ENCODE results near the gene TPR.

The TPR gene

DNA sequence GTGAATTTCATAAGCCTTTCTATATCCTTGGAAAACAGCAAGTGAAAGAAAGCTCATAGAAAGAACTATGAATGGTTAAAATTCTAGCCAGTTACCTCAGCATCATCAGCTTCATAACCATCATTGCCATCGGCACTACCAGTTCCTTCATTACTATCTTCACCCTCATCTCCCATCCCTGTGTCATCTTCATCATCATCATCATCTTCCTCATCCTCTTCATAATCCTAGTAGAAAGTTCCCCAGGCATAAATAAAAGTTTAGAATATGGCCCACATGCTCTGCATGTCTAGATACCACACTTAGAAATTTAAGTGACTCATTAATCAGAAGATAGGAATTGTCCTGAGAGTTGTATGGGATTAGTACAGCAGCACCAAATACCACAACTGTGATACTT is 49.0 kb downstream of the TPR start:
- Histone ChIP-seq H3K36me3 (ENCODE audit: control insufficient read depth, insufficient read depth, low read length) (peaks cover 86% of the 10 kb centered on the region), H3K27me3 (ENCODE audit: control insufficient read depth, insufficient read depth, low read length) (no peaks in the 10 kb centered on the region), H3K27ac (ENCODE audit: low read depth, low read length) (no peak overlapping the region), H3K4me1 (ENCODE audit: control insufficient read depth, insufficient read depth, low read length) (no peaks in the 10 kb centered on the region), H3K4me3 (ENCODE audit: low read depth, low read length) (no peak overlapping the region), H3K9ac (ENCODE audit: low read length) (no peak overlapping the region), H3K9me3 (ENCODE audit: control insufficient read depth, insufficient read depth, low read depth, low read length) (no peaks in the 10 kb centered on the region)

DNA sequence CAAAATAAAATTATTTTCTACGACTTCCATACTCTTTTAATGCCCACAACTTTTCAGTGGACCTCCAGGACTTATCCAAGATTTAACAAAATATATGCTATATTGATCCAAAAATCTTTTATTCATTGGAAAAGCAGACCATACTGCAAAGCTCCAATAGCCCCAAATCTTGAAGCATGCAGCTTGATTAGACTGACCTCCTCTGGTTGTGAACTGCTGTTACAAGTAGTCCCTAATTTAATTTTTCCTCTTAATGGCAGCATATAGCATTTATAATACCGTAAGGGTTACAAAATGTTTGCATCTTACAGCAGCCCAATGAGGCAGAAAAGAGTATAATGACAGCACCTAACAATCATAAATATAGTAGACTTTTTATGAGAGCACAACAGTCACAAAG is 49.8 kb downstream of the TPR start:
- H3K27me3 ChIP-seq (ENCODE audit: control insufficient read depth, insufficient read depth, low read length) = no peaks in the 10 kb centered on the region
- H3K36me3 ChIP-seq (ENCODE audit: control insufficient read depth, insufficient read depth, low read length) = peaks cover 86% of the 10 kb centered on the region
- H3K4me1 ChIP-seq (ENCODE audit: control insufficient read depth, insufficient read depth, low read length) = no peaks in the 10 kb centered on the region
- no peak overlapping the region for H3K9ac ChIP-seq (ENCODE audit: low read length)
- no peak overlapping the region for H3K27ac ChIP-seq (ENCODE audit: low read depth, low read length)
- no peaks in the 10 kb centered on the region for H3K9me3 ChIP-seq (ENCODE audit: control insufficient read depth, insufficient read depth, low read depth, low read length)
- no peak overlapping the region for H3K4me3 ChIP-seq (ENCODE audit: low read depth, low read length)

DNA sequence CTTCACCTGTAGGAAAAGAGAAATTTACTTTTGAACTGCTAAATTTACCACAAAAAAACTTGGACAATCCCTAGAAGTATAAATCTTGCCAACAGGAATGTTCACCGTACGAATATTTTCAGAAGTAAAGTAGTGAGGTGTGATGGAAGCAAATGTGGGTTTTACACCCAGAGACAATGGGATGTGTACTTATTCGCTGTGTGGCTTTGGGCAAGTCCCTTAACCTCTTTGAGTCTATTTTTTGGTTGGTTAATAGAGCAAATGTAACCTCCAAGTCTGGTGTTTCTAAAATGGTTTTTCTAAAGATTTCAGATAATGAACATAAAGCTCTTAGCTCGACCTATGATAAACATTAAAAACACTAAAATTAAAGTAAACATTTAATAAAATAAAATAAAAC is 51.2 kb downstream of the TPR start:
- H3K4me3 ChIP-seq (ENCODE audit: low read depth, low read length) = no peak overlapping the region
- H3K4me1 ChIP-seq (ENCODE audit: control insufficient read depth, insufficient read depth, low read length) = no peaks in the 10 kb centered on the region
- H3K27ac ChIP-seq (ENCODE audit: low read depth, low read length) = no peak overlapping the region
- no peaks in the 10 kb centered on the region for H3K27me3 ChIP-seq (ENCODE audit: control insufficient read depth, insufficient read depth, low read length)
- H3K9me3 ChIP-seq (ENCODE audit: control insufficient read depth, insufficient read depth, low read depth, low read length) = no peaks in the 10 kb centered on the region
- peaks cover 86% of the 10 kb centered on the region for H3K36me3 ChIP-seq (ENCODE audit: control insufficient read depth, insufficient read depth, low read length)
- no peak overlapping the region for H3K9ac ChIP-seq (ENCODE audit: low read length)

DNA sequence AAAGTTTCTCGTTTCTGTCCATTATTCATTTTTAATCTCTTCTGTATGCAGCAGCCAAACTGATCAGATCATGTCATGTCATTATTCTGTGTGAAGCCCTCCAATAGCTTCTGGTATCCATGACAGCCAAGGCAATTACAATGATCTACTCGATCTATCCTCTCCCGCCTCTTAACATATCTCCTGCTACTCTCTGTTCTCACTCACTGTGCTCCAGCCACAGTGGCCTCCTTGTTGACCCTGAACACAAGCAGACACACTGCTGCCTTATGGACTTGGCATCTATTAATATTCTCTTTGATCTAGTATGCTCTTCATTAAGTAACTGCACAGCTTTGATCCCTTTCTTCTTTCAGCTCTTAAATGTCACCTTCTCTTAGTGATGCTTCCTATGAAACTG is 59.5 kb downstream of the TPR start:
- H3K4me3 ChIP-seq (ENCODE audit: low read depth, low read length) = no peak overlapping the region
- no peaks in the 10 kb centered on the region for H3K27me3 ChIP-seq (ENCODE audit: control insufficient read depth, insufficient read depth, low read length)
- H3K27ac ChIP-seq (ENCODE audit: low read depth, low read length) = no peak overlapping the region
- no peak overlapping the region for H3K9ac ChIP-seq (ENCODE audit: low read length)
- no peaks in the 10 kb centered on the region for H3K4me1 ChIP-seq (ENCODE audit: control insufficient read depth, insufficient read depth, low read length)
- peaks cover 91% of the 10 kb centered on the region for H3K36me3 ChIP-seq (ENCODE audit: control insufficient read depth, insufficient read depth, low read length)
- no peaks in the 10 kb centered on the region for H3K9me3 ChIP-seq (ENCODE audit: control insufficient read depth, insufficient read depth, low read depth, low read length)

DNA sequence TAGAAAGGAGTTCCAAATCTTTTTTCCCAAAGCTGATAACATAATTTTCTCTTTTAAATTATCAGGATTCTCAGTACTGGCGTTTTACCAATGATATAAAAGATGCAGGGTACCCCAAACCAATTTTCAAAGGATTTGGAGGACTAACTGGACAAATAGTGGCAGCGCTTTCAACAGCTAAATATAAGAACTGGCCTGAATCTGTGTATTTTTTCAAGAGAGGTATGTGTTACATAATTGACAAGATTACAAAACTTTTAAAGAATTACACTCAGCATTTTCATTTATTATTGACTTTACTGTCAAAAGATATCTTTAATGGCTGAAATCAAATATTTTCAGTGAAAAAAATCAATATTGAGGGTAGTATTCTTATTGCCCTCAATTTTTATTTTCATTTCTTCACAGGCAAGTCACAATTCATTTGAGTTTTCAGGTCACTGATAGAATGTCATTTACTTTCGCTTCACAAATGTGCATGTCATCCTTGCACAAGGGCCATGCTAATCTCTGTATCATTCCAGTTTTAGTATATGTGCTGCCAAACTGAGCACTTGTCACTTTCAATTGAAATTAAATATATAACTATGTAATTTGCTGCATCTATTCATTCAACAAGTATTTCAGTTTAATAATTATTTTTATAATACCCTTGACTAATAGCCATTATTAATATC is 63.5 kb downstream of the TPR start:
- Histone ChIP-seq H3K4me1 (ENCODE audit: control insufficient read depth, insufficient read depth, low read length) (no peaks in the 10 kb centered on the region), H3K27ac (ENCODE audit: low read depth, low read length) (no peak overlapping the region), H3K27me3 (ENCODE audit: control insufficient read depth, insufficient read depth, low read length) (no peaks in the 10 kb centered on the region), H3K4me3 (ENCODE audit: low read depth, low read length) (no peak overlapping the region), H3K9me3 (ENCODE audit: control insufficient read depth, insufficient read depth, low read depth, low read length) (no peaks in the 10 kb centered on the region), H3K36me3 (ENCODE audit: control insufficient read depth, insufficient read depth, low read length) (peaks cover 51% of the 10 kb centered on the region), H3K9ac (ENCODE audit: low read length) (no peak overlapping the region)

DNA sequence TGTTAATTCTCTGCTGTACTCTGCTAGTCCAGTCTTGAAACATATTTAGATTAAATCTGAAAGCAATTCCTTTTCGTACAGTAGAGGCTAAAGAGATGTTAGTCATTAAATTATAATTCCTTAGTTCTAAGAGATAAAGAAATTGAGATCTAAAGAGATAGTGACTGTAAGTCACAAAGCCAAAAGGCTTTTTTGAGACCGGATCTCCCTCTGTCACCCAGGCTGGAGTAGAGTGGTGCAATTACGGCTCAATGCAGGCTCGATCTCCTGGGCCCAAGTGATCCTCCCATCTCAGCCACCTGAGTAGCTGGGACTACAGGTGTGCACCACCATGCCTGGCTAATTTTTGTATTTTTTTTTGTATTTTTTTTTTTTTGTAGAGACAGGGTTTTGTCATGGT is 64.7 kb downstream of the TPR start:
- Histone ChIP-seq H3K4me3 (ENCODE audit: low read depth, low read length) (no peak overlapping the region), H3K27ac (ENCODE audit: low read depth, low read length) (no peak overlapping the region), H3K4me1 (ENCODE audit: control insufficient read depth, insufficient read depth, low read length) (no peaks in the 10 kb centered on the region), H3K9me3 (ENCODE audit: control insufficient read depth, insufficient read depth, low read depth, low read length) (no peaks in the 10 kb centered on the region), H3K9ac (ENCODE audit: low read length) (no peak overlapping the region), H3K27me3 (ENCODE audit: control insufficient read depth, insufficient read depth, low read length) (no peaks in the 10 kb centered on the region), H3K36me3 (ENCODE audit: control insufficient read depth, insufficient read depth, low read length) (peaks cover 39% of the 10 kb centered on the region)

DNA sequence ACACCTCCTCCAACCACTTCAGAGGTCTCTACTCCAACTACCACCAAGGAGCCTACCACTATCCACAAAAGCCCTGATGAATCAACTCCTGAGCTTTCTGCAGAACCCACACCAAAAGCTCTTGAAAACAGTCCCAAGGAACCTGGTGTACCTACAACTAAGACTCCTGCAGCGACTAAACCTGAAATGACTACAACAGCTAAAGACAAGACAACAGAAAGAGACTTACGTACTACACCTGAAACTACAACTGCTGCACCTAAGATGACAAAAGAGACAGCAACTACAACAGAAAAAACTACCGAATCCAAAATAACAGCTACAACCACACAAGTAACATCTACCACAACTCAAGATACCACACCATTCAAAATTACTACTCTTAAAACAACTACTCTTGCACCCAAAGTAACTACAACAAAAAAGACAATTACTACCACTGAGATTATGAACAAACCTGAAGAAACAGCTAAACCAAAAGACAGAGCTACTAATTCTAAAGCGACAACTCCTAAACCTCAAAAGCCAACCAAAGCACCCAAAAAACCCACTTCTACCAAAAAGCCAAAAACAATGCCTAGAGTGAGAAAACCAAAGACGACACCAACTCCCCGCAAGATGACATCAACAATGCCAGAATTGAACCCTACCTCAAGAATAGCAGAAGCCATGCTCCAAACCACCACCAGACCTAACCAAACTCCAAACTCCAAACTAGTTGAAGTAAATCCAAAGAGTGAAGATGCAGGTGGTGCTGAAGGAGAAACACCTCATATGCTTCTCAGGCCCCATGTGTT is 66.6 kb downstream of the TPR start:
- Histone ChIP-seq H3K9me3 (ENCODE audit: control insufficient read depth, insufficient read depth, low read depth, low read length) (no peaks in the 10 kb centered on the region), H3K4me1 (ENCODE audit: control insufficient read depth, insufficient read depth, low read length) (no peaks in the 10 kb centered on the region), H3K4me3 (ENCODE audit: low read depth, low read length) (no peak overlapping the region), H3K27ac (ENCODE audit: low read depth, low read length) (no peak overlapping the region), H3K36me3 (ENCODE audit: control insufficient read depth, insufficient read depth, low read length) (peaks cover 21% of the 10 kb centered on the region), H3K27me3 (ENCODE audit: control insufficient read depth, insufficient read depth, low read length) (no peaks in the 10 kb centered on the region), H3K9ac (ENCODE audit: low read length) (no peak overlapping the region)

DNA sequence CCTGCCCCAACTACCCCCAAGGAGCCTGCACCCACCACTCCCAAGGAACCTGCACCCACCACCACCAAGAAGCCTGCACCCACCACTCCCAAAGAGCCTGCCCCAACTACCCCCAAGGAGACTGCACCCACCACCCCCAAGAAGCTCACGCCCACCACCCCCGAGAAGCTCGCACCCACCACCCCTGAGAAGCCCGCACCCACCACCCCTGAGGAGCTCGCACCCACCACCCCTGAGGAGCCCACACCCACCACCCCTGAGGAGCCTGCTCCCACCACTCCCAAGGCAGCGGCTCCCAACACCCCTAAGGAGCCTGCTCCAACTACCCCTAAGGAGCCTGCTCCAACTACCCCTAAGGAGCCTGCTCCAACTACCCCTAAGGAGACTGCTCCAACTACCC is 67.6 kb downstream of the TPR start:
- H3K9me3 ChIP-seq (ENCODE audit: control insufficient read depth, insufficient read depth, low read depth, low read length) = no peaks in the 10 kb centered on the region
- H3K27me3 ChIP-seq (ENCODE audit: control insufficient read depth, insufficient read depth, low read length) = no peaks in the 10 kb centered on the region
- no peak overlapping the region for H3K4me3 ChIP-seq (ENCODE audit: low read depth, low read length)
- peaks cover 11% of the 10 kb centered on the region for H3K36me3 ChIP-seq (ENCODE audit: control insufficient read depth, insufficient read depth, low read length)
- no peak overlapping the region for H3K27ac ChIP-seq (ENCODE audit: low read depth, low read length)
- no peak overlapping the region for H3K9ac ChIP-seq (ENCODE audit: low read length)
- H3K4me1 ChIP-seq (ENCODE audit: control insufficient read depth, insufficient read depth, low read length) = no peaks in the 10 kb centered on the region

DNA sequence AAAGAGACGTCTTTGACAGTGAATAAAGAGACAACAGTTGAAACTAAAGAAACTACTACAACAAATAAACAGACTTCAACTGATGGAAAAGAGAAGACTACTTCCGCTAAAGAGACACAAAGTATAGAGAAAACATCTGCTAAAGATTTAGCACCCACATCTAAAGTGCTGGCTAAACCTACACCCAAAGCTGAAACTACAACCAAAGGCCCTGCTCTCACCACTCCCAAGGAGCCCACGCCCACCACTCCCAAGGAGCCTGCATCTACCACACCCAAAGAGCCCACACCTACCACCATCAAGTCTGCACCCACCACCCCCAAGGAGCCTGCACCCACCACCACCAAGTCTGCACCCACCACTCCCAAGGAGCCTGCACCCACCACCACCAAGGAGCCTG is 68.5 kb downstream of the TPR start:
- H3K27ac ChIP-seq (ENCODE audit: low read depth, low read length) = no peak overlapping the region
- no peaks in the 10 kb centered on the region for H3K4me1 ChIP-seq (ENCODE audit: control insufficient read depth, insufficient read depth, low read length)
- no peak overlapping the region for H3K9ac ChIP-seq (ENCODE audit: low read length)
- no peaks in the 10 kb centered on the region for H3K9me3 ChIP-seq (ENCODE audit: control insufficient read depth, insufficient read depth, low read depth, low read length)
- H3K27me3 ChIP-seq (ENCODE audit: control insufficient read depth, insufficient read depth, low read length) = no peaks in the 10 kb centered on the region
- no peak overlapping the region for H3K4me3 ChIP-seq (ENCODE audit: low read depth, low read length)
- peaks cover 2% of the 10 kb centered on the region for H3K36me3 ChIP-seq (ENCODE audit: control insufficient read depth, insufficient read depth, low read length)

DNA sequence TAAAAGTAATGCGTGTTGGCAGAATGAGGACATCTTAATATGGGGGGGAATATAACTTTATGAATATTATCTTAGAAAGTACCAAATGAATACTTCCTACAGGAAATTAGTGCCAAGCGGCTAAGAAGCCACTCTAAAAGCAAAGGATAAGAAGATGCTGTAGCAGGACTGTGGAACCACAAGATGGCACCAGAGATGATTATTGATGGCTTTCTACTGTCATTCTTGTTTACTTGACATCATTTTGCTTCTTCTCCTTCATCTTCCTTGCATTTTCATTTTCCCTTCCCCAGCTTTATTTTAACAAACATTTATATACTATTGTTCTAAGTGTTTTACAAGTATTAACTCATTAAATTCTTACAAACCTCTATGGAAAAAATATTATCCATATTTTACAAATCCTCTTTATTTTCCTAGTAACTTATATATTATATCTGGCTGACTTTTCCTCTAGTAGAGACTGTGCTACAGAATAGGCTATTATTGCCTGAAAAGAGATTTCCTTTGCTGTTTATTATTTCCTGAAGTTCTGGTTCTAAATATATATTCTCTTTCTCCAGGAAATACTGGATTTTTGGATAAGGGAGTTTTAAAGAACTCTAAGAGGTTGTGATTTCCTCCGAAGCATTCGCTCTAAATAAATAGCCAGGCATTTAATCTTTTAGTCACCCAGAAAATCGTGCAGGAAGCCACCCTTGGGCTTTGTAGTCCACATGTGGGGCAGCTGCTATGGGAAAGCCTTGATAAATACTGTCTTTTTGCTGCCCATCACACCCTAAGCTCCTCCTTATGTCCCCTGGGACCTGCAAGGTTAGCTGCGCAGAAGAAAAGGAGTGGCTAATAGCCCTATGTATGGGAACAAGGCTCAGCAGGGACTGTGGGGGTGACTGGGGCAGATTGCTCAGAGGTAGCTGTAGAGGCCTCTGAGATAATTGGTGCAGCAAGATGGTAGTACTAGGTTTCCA is 69.8 kb downstream of the TPR start:
- Histone ChIP-seq H3K36me3 (ENCODE audit: control insufficient read depth, insufficient read depth, low read length) (no peaks in the 10 kb centered on the region), H3K9ac (ENCODE audit: low read length) (no peak overlapping the region), H3K27me3 (ENCODE audit: control insufficient read depth, insufficient read depth, low read length) (no peaks in the 10 kb centered on the region), H3K27ac (ENCODE audit: low read depth, low read length) (no peak overlapping the region), H3K4me1 (ENCODE audit: control insufficient read depth, insufficient read depth, low read length) (no peaks in the 10 kb centered on the region), H3K4me3 (ENCODE audit: low read depth, low read length) (no peak overlapping the region), H3K9me3 (ENCODE audit: control insufficient read depth, insufficient read depth, low read depth, low read length) (no peaks in the 10 kb centered on the region)

DNA sequence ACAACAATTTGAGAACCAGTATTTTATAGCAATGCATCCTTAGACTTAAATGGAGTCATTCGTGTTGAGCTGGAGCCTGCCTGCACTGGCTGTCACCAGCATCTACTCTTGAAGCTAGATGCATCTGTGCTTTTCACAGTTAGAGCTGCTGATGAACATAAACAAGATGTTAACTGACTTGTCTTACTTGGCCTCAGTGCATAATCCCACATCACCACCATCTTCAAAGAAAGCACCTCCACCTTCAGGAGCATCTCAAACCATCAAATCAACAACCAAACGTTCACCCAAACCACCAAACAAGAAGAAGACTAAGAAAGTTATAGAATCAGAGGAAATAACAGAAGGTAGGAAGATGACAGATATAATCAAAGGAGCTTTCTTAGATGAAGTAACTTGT is 71.1 kb downstream of the TPR start:
- Histone ChIP-seq H3K27me3 (ENCODE audit: control insufficient read depth, insufficient read depth, low read length) (no peaks in the 10 kb centered on the region), H3K36me3 (ENCODE audit: control insufficient read depth, insufficient read depth, low read length) (no peaks in the 10 kb centered on the region), H3K4me3 (ENCODE audit: low read depth, low read length) (no peak overlapping the region), H3K4me1 (ENCODE audit: control insufficient read depth, insufficient read depth, low read length) (no peaks in the 10 kb centered on the region), H3K9me3 (ENCODE audit: control insufficient read depth, insufficient read depth, low read depth, low read length) (no peaks in the 10 kb centered on the region), H3K9ac (ENCODE audit: low read length) (no peak overlapping the region), H3K27ac (ENCODE audit: low read depth, low read length) (no peak overlapping the region)
